ENCODE results near the gene NALCN. TPM values are rescaled to one million over a fixed set of nuclear protein-coding genes. Genes with fewer than 3 reads are reported as not detected.
"Not testable (repeated sequence)": the region's sequence is repeated elsewhere in the genome, so short reads cannot be mapped to it uniquely, and the experiment has no call there.

Gene NALCN
- total and polyA plus RNA-seq, 9 donors = 0.17 to 21.6 (median 1.4) TPM

DNA sequence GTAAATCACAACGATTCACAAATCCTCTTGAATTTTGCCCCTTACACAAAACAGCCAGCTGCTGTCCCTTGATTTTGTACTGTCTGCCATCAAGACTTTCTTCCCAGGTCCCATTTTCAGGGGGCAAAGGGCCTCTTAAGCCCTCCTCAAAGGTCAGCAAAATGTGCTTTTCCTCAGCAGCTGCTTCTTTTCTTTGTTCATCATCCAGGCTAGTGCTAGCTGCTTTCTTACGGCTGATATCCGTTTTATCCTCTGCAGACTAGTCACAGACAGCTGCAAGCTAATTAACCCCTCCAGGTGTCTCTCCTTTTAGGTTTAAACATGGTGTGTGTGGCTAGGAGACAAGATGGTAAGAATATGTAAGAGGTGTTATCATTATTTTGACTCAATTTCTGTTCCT, 90.9 kb downstream of the NALCN start:
- no peak for DNase-seq
- no peaks in the 10 kb centered on the region for H3K9me3 ChIP-seq
- no peaks in the 10 kb centered on the region for H3K4me1 ChIP-seq (ENCODE audit: insufficient read depth)
- H3K4me3 ChIP-seq = no peak overlapping the region
- TF ChIP-seq EP300 (IDR thresholded peaks at IDR 0.05) = no peak
- TF ChIP-seq, protein P1, sequence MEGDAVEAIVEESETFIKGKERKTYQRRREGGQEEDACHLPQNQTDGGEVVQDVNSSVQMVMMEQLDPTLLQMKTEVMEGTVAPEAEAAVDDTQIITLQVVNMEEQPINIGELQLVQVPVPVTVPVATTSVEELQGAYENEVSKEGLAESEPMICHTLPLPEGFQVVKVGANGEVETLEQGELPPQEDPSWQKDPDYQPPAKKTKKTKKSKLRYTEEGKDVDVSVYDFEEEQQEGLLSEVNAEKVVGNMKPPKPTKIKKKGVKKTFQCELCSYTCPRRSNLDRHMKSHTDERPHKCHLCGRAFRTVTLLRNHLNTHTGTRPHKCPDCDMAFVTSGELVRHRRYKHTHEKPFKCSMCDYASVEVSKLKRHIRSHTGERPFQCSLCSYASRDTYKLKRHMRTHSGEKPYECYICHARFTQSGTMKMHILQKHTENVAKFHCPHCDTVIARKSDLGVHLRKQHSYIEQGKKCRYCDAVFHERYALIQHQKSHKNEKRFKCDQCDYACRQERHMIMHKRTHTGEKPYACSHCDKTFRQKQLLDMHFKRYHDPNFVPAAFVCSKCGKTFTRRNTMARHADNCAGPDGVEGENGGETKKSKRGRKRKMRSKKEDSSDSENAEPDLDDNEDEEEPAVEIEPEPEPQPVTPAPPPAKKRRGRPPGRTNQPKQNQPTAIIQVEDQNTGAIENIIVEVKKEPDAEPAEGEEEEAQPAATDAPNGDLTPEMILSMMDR (IDR thresholded peaks at IDR 0.05) = no peak
- TF ChIP-seq POLR2A (IDR thresholded peaks at IDR 0.05) = no peak
- no peaks in the 10 kb centered on the region for H3K27me3 ChIP-seq
- intact Hi-C loops (cut with DNase I) = no loop called here
- no peak overlapping the region for H3K27ac ChIP-seq
- WGBS, 3 donors = 4 to 11% (median 6%) methylated on average over 3 of the region's 3 CpGs
- no peaks in the 10 kb centered on the region for H3K36me3 ChIP-seq

DNA sequence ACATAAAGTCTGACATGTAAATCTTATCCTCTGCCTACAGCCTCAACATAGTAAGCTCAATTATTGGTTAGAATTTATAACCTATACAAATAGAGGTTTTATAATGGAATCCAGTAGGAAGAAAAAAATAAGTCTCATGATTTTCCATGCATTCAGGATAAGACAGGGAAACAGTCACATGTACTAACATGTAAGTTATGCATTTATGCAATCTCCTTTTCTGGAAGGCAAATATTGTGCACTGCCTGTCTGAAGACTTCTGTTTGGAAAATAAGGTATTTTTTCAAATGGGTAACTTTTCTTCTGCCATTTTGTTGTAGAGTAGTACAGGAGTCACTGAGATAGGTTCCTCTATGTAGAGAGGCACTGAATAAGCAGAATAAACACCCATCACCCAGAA, 92.7 kb downstream of the NALCN start:
- TF ChIP-seq, protein P1 (IDR thresholded peaks at IDR 0.05) = no peak
- TF ChIP-seq POLR2A (IDR thresholded peaks at IDR 0.05) (no peak), EP300 (IDR thresholded peaks at IDR 0.05) (no peak)
- no peak overlapping the region for H3K27ac ChIP-seq
- intact Hi-C loops (cut with DNase I) = no loop called here
- H3K27me3 ChIP-seq = no peaks in the 10 kb centered on the region
- DNase-seq = no peak
- no peak overlapping the region for H3K4me3 ChIP-seq
- no peaks in the 10 kb centered on the region for H3K36me3 ChIP-seq
- H3K4me1 ChIP-seq (ENCODE audit: insufficient read depth) = no peaks in the 10 kb centered on the region
- no peaks in the 10 kb centered on the region for H3K9me3 ChIP-seq

DNA sequence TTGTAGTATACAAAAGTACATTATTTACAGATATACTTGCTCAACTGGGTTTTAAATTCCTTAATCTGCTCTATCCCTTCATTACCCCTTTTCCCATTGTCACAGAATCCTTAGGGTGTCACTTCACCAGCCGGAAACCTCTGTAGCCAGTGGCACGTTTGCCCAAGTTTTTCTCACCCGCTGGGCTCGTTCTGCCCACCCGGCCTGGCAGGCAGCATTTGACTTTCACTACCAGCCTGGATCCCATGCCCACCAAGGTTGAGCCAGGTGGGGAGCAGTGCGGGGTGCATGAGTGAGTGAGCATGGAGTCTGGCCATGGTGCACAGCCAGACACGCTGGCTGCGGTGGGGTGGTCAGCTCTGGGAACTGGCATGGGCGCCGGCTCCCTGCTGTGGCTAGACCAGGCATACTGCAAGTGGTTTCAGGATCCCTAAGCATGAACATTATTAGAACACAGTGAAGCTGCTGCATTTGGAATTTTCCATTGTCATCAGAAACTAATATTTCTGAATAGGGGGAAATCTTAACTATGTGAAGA, 98.3 kb downstream of the NALCN start:
- DNase-seq = no peak
- Histone ChIP-seq H3K27me3 (no peaks in the 10 kb centered on the region), H3K9me3 (no peaks in the 10 kb centered on the region), H3K27ac (no peak overlapping the region), H3K4me3 (no peak overlapping the region), H3K4me1 (ENCODE audit: insufficient read depth) (no peaks in the 10 kb centered on the region), H3K36me3 (no peaks in the 10 kb centered on the region)
- 89 to 93% (median 93%) methylated on average over 10 of the region's 10 CpGs for WGBS, 3 donors
- intact Hi-C loops (cut with DNase I) = no loop called here
- TF ChIP-seq EP300 (IDR thresholded peaks at IDR 0.05) = no peak
- TF ChIP-seq POLR2A (IDR thresholded peaks at IDR 0.05) = no peak
- TF ChIP-seq, protein P1 (IDR thresholded peaks at IDR 0.05) = no peak

DNA sequence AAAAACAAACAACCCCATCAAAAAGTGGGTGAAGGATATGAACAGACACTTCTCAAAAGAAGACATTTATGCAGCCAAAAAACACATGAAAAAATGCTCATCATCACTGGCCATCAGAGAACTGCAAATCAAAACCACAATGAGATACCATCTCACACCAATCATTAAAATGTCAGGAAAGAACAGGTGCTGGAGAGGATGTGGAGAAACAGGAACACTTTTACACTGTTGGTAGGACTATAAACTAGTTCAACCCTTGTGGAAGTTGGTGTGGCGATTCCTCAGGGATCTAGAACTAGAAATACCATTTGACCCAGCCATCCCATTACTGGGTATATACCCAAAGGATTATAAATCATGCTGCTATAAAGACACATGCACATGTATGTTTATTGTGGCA, 102.8 kb downstream of the NALCN start:
- intact Hi-C loops (cut with DNase I); H3K27ac ChIP-seq; H3K4me1 ChIP-seq (ENCODE audit: insufficient read depth); H3K9me3 ChIP-seq; H3K36me3 ChIP-seq; DNase-seq; H3K27me3 ChIP-seq; H3K4me3 ChIP-seq: not testable (repeated sequence)
- 88 to 97% (median 96%) methylated on average over 1 of the region's 1 CpG for WGBS, 3 donors

DNA sequence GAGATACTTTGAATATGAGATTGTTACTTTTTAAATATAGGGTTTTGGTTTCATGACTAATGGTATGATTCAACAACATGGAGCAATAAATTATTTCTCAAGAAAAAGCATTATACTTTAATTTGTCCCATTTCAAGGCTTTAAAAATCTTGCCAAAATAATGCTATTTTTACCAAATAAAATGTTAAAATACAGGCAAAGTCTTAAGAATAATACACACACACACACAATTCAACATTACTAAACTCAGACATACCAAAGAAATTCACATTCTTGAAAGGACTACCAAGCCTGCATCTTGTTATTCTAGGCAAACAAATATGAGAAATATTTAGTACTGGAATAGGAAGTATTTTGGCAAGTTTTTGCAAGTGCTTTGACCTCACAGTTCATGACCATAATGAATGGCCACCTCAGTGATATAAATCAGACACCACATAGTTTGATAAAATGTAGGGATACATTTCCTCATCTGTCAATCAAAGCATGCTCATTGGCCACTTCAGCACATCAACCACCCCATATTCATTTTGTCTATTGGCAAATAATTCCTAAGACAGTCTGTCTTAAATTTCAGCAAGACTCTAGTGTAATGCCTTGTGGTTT, 107.2 kb downstream of the NALCN start:
- no peak overlapping the region for H3K27ac ChIP-seq
- intact Hi-C loops (cut with DNase I) = no loop called here

More for the DNA sequence above, 107.2 kb downstream of the NALCN start:
- Histone ChIP-seq H3K4me1 (ENCODE audit: insufficient read depth) (no peaks in the 10 kb centered on the region), H3K9me3 (no peaks in the 10 kb centered on the region), H3K4me3 (no peak overlapping the region), H3K36me3 (no peaks in the 10 kb centered on the region), H3K27me3 (no peaks in the 10 kb centered on the region)
- TF ChIP-seq EP300 (IDR thresholded peaks at IDR 0.05) = no peak
- TF ChIP-seq, protein P1 (IDR thresholded peaks at IDR 0.05) = no peak
- no peak for TF ChIP-seq POLR2A (IDR thresholded peaks at IDR 0.05)
- no peak for DNase-seq

Data from ovary (tissue), 9 donors.